CD4-positive, alpha-beta memory T cell (primary cell): Measurements from ENCODE around the gene PMF1. TPM values are rescaled to one million over a fixed set of nuclear protein-coding genes. Genes with fewer than 3 reads are reported as not detected.
A peak's percentile ranks its signal among the peaks of the same experiment; 100 is the strongest.

Experiments
- CTCF ChIA-PET: fragments of 350-600 bp; sonication (Branson Sonifier 250); formaldehyde crosslinking; loops from one replicate; lab custom pipeline; 2021; ENCODE audit warnings: inconsistent platforms; ENCODE audit not compliant: partially characterized antibody; lab: Charles Lee
- POLR2A ChIA-PET: fragments of 350-600 bp; sonication (Branson Sonifier 250); formaldehyde crosslinking; loops from one replicate; lab custom pipeline; 2021; ENCODE audit not compliant: partially characterized antibody; lab: Charles Lee
- DNase-seq, 5 donors: peaks; one replicate each; pipeline versions ENCODE4 v3.0.0 to v3.0.0-alpha.2; 2020 to 2022; ENCODE audit warnings: mixed read lengths in 1 of 5
- H3K27ac ChIP-seq: one replicate; pipeline ENCODE4 v1.7.0; 2013; ENCODE audit warnings: low read depth, low read length
- H3K27me3 ChIP-seq: 2 replicates; pipeline ENCODE4 v1.7.0; 2013; ENCODE audit warnings: mild to moderate bottlenecking, low read length, moderate library complexity; ENCODE audit not compliant: insufficient read depth
- H3K36me3 ChIP-seq: 2 replicates; pipeline ENCODE4 v1.7.0; 2013; ENCODE audit warnings: mild to moderate bottlenecking, low read length, moderate library complexity; ENCODE audit not compliant: insufficient read depth
- H3K4me1 ChIP-seq: 2 replicates; pipeline ENCODE4 v1.7.0; 2013; ENCODE audit warnings: mild to moderate bottlenecking, low read length, moderate library complexity; ENCODE audit not compliant: insufficient read depth
- H3K4me3 ChIP-seq, 2 donors: one replicate each; pipeline ENCODE4 v1.7.0; 2013; ENCODE audit warnings: low read length in 2 of 2, mild to moderate bottlenecking in 1 of 2
- H3K9me3 ChIP-seq, 2 donors: one replicate each; pipeline ENCODE4 v1.7.0; 2013; ENCODE audit warnings: low read length in 2 of 2, control low read depth in 1 of 2; ENCODE audit not compliant: control insufficient read depth in 1 of 2
- H3K27ac Mint-ChIP-seq, 7 donors: one replicate each; pipeline ENCODE4 v1.8.0; 2020 to 2021; ENCODE audit warnings: mixed read lengths in 7 of 7, mild to moderate bottlenecking in 6 of 7, inconsistent platforms in 3 of 7, moderate library complexity in 3 of 7
- H3K27me3 Mint-ChIP-seq, 2 donors: one replicate each; pipeline ENCODE4 v1.8.0; 2020 to 2021; ENCODE audit warnings: mixed read lengths in 2 of 2
- H3K36me3 Mint-ChIP-seq, 2 donors: one replicate each; pipeline ENCODE4 v1.8.0; 2020 to 2021; ENCODE audit warnings: mixed read lengths in 2 of 2, inconsistent platforms in 1 of 2, mild to moderate bottlenecking in 1 of 2
- H3K4me1 Mint-ChIP-seq, 4 donors: one replicate each; pipeline ENCODE4 v1.8.0; 2020 to 2021; ENCODE audit warnings: mixed read lengths in 4 of 4, mild to moderate bottlenecking in 1 of 4
- H3K4me3 Mint-ChIP-seq, 8 donors: one replicate each; pipeline ENCODE4 v1.8.0; 2020 to 2021; ENCODE audit warnings: mixed read lengths in 8 of 8, mild to moderate bottlenecking in 7 of 8, moderate library complexity in 6 of 8, inconsistent platforms in 3 of 8
- H3K9me3 Mint-ChIP-seq, 8 donors: one replicate each; pipeline ENCODE4 v1.8.0; 2020 to 2021; ENCODE audit warnings: mixed read lengths in 8 of 8, mild to moderate bottlenecking in 5 of 8, inconsistent platforms in 3 of 8, moderate library complexity in 1 of 8
- intact Hi-C: fragments of 100-400 bp; cut with micrococcal nuclease; formaldehyde crosslinking; loops from one replicate; pipeline ENCODE4 v1.15.1; 2023
- polyA plus RNA-seq, 2 donors: library from polyadenylated mRNA; unstranded; fragments of 300-500 nt; fragmentation: Illumina TruSeq; gene quantifications; one replicate each; pipeline ENCODE4 v1.2.3, GENCODE V29; 2021
- total RNA-seq, 2 experiments: library from RNA; stranded (reverse); gene quantifications; one replicate each; pipeline ENCODE4 v1.2.3, GENCODE V29; 2021

PMF1 gene
- total and polyA plus RNA-seq, 4 experiments from 2014 or later: 39.0 to 106 (median 56.8) TPM

GRCh38 chr1:156196445-156196844 lies 16.4 kb upstream of the PMF1 start:
- no peak overlapping the region for H3K27ac ChIP-seq

GRCh38 chr1:156198831-156199349 lies 13.9 kb upstream of the PMF1 start:
- ChIA-PET CTCF (interaction anchor here (2.6 kb wide), 1 partner anchor 26 kb away, joined by 9 read pairs; no protein-coding TSS in a partner anchor), POLR2A (interaction anchor here (1.0 to 3.8 kb wide), 3 partner anchors 11 to 21 kb away, joined by 3 to 19 read pairs (median 4); partner anchors contain the start of gene PMF1)
- H3K36me3 Mint-ChIP-seq: peaks cover 20 to 37% of the 10 kb centered on the region in 2 donors
- H3K9me3 Mint-ChIP-seq: no peaks in the 10 kb centered on the region
- peak overlapping the region in 3 of 8 donors; percentile 22 to 28 (median 25) for H3K4me3 Mint-ChIP-seq
- no peaks in the 10 kb centered on the region for H3K27me3 Mint-ChIP-seq
- peaks cover 72% of the 10 kb centered on the region for H3K4me1 ChIP-seq
- peaks cover 37 to 66% (median 50%) of the 10 kb centered on the region in 4 donors for H3K4me1 Mint-ChIP-seq
- intact Hi-C loops: no loop called here
- no peak overlapping the region for H3K4me3 ChIP-seq
- H3K27ac Mint-ChIP-seq: peak overlapping the region; percentile 65 to 86 (median 79)
- no peaks in the 10 kb centered on the region for H3K9me3 ChIP-seq
- peaks cover 28% of the 10 kb centered on the region for H3K36me3 ChIP-seq
- no peak overlapping the region for H3K27ac ChIP-seq
- DNase-seq: no peak
- H3K27me3 ChIP-seq: no peaks in the 10 kb centered on the region

More at GRCh38 chr1:156196445-156196844, 16.4 kb upstream of the PMF1 start:
- intact Hi-C loops: no loop called here
- Mint-ChIP-seq H3K4me3 (peak overlapping the region in 1 of 8 donors; percentile 96), H3K4me1 (peaks cover 40 to 78% (median 59%) of the 10 kb centered on the region in 4 donors), H3K36me3 (peaks cover 22 to 40% of the 10 kb centered on the region in 2 donors), H3K27ac (no peak overlapping the region), H3K9me3 (no peaks in the 10 kb centered on the region), H3K27me3 (no peaks in the 10 kb centered on the region)
- DNase-seq: no peak
- POLR2A ChIA-PET: interaction anchor here (2.2 kb wide), 1 partner anchor 17 kb away, joined by 19 read pairs; the partner anchor contains the start of gene PMF1
- Histone ChIP-seq H3K4me3 (no peak overlapping the region), H3K9me3 (no peaks in the 10 kb centered on the region), H3K36me3 (peaks cover 17% of the 10 kb centered on the region), H3K27me3 (no peaks in the 10 kb centered on the region), H3K4me1 (peaks cover 73% of the 10 kb centered on the region)
- CTCF ChIA-PET: interaction anchor here (0.8 to 2.6 kb wide), 3 partner anchors 14 to 48 kb away, joined by 3 to 9 read pairs (median 4); no protein-coding TSS in a partner anchor

GRCh38 chr1:156200044-156200443 lies 12.8 kb upstream of the PMF1 start:
- Mint-ChIP-seq H3K27me3 (no peaks in the 10 kb centered on the region), H3K36me3 (peaks cover 18 to 33% of the 10 kb centered on the region in 2 donors), H3K4me1 (peaks cover 30 to 54% (median 44%) of the 10 kb centered on the region in 4 donors), H3K4me3 (peak overlapping the region in 2 of 8 donors; percentile 24 to 25), H3K27ac (peak overlapping the region in 3 of 7 donors; percentile 65 to 82 (median 70)), H3K9me3 (no peaks in the 10 kb centered on the region)
- ChIA-PET POLR2A (interaction anchor here (3.8 kb wide), 1 partner anchor 12 kb away, joined by 19 read pairs; the partner anchor contains the start of gene PMF1), CTCF (no interaction called here)
- peaks cover 63% of the 10 kb centered on the region for H3K4me1 ChIP-seq
- no peaks in the 10 kb centered on the region for H3K27me3 ChIP-seq
- no peak overlapping the region for H3K27ac ChIP-seq
- intact Hi-C loops: no loop called here
- no peak overlapping the region for H3K4me3 ChIP-seq
- DNase-seq: no peak
- H3K36me3 ChIP-seq: peaks cover 28% of the 10 kb centered on the region
- no peaks in the 10 kb centered on the region for H3K9me3 ChIP-seq

- intact Hi-C loops: no loop called here
- H3K27ac ChIP-seq: no peak overlapping the region
- H3K4me1 ChIP-seq: peaks cover 34% of the 10 kb centered on the region
- no peak overlapping the region for H3K4me3 ChIP-seq
- Mint-ChIP-seq H3K9me3 (no peaks in the 10 kb centered on the region), H3K27me3 (no peaks in the 10 kb centered on the region), H3K4me1 (peaks cover 17 to 30% (median 22%) of the 10 kb centered on the region in 4 donors), H3K27ac (no peak overlapping the region), H3K36me3 (peaks cover 18 to 41% of the 10 kb centered on the region in 2 donors), H3K4me3 (no peak overlapping the region)
- ChIA-PET CTCF (no interaction called here), POLR2A (no interaction called here)
- peaks cover 27% of the 10 kb centered on the region for H3K36me3 ChIP-seq
- H3K27me3 ChIP-seq: no peaks in the 10 kb centered on the region
- DNase-seq: no peak
- H3K9me3 ChIP-seq: no peaks in the 10 kb centered on the region
Observed at GRCh38 chr1:156203331-156203730, 9.5 kb upstream of the PMF1 start.

GRCh38 chr1:156204686-156205085 lies 8.1 kb upstream of the PMF1 start:
- peaks cover 28% of the 10 kb centered on the region for H3K36me3 ChIP-seq
- Mint-ChIP-seq H3K4me1 (peaks cover 7 to 16% (median 10%) of the 10 kb centered on the region in 4 donors), H3K9me3 (no peaks in the 10 kb centered on the region), H3K36me3 (peaks cover 26 to 43% of the 10 kb centered on the region in 2 donors), H3K27ac (peak overlapping the region in 1 of 7 donors; percentile 7), H3K4me3 (no peak overlapping the region), H3K27me3 (no peaks in the 10 kb centered on the region)
- no peaks in the 10 kb centered on the region for H3K27me3 ChIP-seq
- intact Hi-C loops: no loop called here
- H3K4me3 ChIP-seq: no peak overlapping the region
- H3K9me3 ChIP-seq: no peaks in the 10 kb centered on the region
- ChIA-PET CTCF (no interaction called here), POLR2A (no interaction called here)
- H3K4me1 ChIP-seq: peaks cover 20% of the 10 kb centered on the region
- H3K27ac ChIP-seq: no peak overlapping the region
- no peak for DNase-seq

GRCh38 chr1:156211243-156211642 lies 1.6 kb upstream of the PMF1 start:
- ChIA-PET CTCF (interaction anchor here (0.6 to 3.4 kb wide), 3 partner anchors 14 to 43 kb away, joined by 3 to 13 read pairs (median 3); no protein-coding TSS in a partner anchor), POLR2A (interaction anchor here (1.1 to 3.7 kb wide), 3 partner anchors 11 to 17 kb away, joined by 3 to 54 read pairs (median 19); partner anchors contain the start of gene SLC25A44)
- Histone ChIP-seq H3K4me3 (no peak overlapping the region), H3K36me3 (peaks cover 18% of the 10 kb centered on the region), H3K4me1 (peaks cover 20% of the 10 kb centered on the region), H3K27me3 (no peaks in the 10 kb centered on the region), H3K9me3 (no peaks in the 10 kb centered on the region), H3K27ac (no peak overlapping the region)
- DNase-seq: no peak
- H3K27ac Mint-ChIP-seq: peak overlapping the region in 5 of 7 donors; percentile 50 to 100 (median 80)
- H3K9me3 Mint-ChIP-seq: peaks cover 0 to 2% (median 0%) of the 10 kb centered on the region in 8 donors
- intact Hi-C loops: loop anchor here (5.0 kb wide), 1 partner anchor 279 kb away; the partner anchor contains the start of gene KHDC4
- H3K36me3 Mint-ChIP-seq: peaks cover 14 to 46% of the 10 kb centered on the region in 2 donors
- peaks cover 9 to 34% (median 21%) of the 10 kb centered on the region in 4 donors for H3K4me1 Mint-ChIP-seq
- H3K4me3 Mint-ChIP-seq: peak overlapping the region in 4 of 8 donors; percentile 7 to 59 (median 26)
- H3K27me3 Mint-ChIP-seq: no peaks in the 10 kb centered on the region

- peak overlapping the region; percentile 83 to 93 for H3K4me3 ChIP-seq
Observed at GRCh38 chr1:156212130-156212529, 677 bp upstream of the PMF1 start.

More at GRCh38 chr1:156212130-156212529, 677 bp upstream of the PMF1 start:
- Mint-ChIP-seq H3K9me3 (peaks cover 0 to 2% (median 0%) of the 10 kb centered on the region in 8 donors), H3K4me1 (peaks cover 9 to 34% (median 23%) of the 10 kb centered on the region in 4 donors), H3K36me3 (peaks cover 14 to 42% of the 10 kb centered on the region in 2 donors), H3K27ac (peak overlapping the region; percentile 97 to 100 (median 99)), H3K4me3 (peak overlapping the region; percentile 93 to 99 (median 96)), H3K27me3 (no peaks in the 10 kb centered on the region)
- intact Hi-C loops: loop anchor here (2.0 to 5.0 kb wide), 3 partner anchors 129 to 280 kb away; partner anchors contain the start of genes KHDC4, LAMTOR2 and MEX3A
- Histone ChIP-seq H3K27me3 (no peaks in the 10 kb centered on the region), H3K27ac (peak overlapping the region; percentile 98), H3K36me3 (peaks cover 18% of the 10 kb centered on the region), H3K4me1 (peaks cover 20% of the 10 kb centered on the region), H3K9me3 (no peaks in the 10 kb centered on the region)
- DNase-seq: no peak
- ChIA-PET CTCF (interaction anchor here (0.6 to 5.2 kb wide), 6 partner anchors 10 to 122 kb away, joined by 3 to 65 read pairs (median 4); no protein-coding TSS in a partner anchor), POLR2A (interaction anchor here (0.7 to 3.8 kb wide), 27 partner anchors 12 to 353 kb away, joined by 3 to 54 read pairs (median 4); partner anchors contain the start of genes LAMTOR2, LMNA, MEF2D and SLC25A44)
